Astrocyte (in vitro differentiated cells and primary cell): Measurements from ENCODE around the gene MRPL43.

Experiments
- EZH2 ChIP-seq: IDR thresholded peaks from 2 replicates; pipeline ENCODE4 v1.6.1; 2012; ENCODE audit warnings: mild to moderate bottlenecking, low read length, inconsistent platforms; ENCODE audit not compliant: insufficient read depth
- TF ChIP-seq, protein P1 (sequence below): IDR thresholded peaks from 2 replicates; pipeline ENCODE4 v1.5.1; 2011; ENCODE audit warnings: low read depth, mild to moderate bottlenecking, inconsistent platforms, low read length, moderate library complexity; ENCODE audit not compliant: insufficient read depth

DNA sequence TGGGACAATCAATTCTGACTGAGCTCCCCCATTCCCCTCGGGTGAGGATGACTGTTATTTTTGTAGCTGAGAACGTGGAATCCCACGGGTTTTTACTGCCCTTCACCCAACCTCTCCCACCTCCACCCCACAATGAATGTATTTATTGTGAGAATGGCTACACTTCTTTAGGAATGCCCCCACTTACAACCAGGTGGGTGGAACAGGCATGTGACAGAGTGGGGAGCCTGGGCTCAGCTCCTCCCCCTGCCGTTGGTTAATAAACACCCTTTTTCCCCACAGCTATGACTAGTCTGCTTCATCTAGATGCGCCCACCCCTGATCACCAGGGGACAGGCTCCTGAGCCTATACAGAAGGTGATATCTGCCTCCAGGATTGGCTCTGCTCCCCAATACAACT, 2.0 kb downstream of the MRPL43 start:
- TF ChIP-seq, protein P1, sequence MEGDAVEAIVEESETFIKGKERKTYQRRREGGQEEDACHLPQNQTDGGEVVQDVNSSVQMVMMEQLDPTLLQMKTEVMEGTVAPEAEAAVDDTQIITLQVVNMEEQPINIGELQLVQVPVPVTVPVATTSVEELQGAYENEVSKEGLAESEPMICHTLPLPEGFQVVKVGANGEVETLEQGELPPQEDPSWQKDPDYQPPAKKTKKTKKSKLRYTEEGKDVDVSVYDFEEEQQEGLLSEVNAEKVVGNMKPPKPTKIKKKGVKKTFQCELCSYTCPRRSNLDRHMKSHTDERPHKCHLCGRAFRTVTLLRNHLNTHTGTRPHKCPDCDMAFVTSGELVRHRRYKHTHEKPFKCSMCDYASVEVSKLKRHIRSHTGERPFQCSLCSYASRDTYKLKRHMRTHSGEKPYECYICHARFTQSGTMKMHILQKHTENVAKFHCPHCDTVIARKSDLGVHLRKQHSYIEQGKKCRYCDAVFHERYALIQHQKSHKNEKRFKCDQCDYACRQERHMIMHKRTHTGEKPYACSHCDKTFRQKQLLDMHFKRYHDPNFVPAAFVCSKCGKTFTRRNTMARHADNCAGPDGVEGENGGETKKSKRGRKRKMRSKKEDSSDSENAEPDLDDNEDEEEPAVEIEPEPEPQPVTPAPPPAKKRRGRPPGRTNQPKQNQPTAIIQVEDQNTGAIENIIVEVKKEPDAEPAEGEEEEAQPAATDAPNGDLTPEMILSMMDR: no peak
- TF ChIP-seq EZH2: no peak
